GM13976 (cell line): ENCODE data around the gene ZNF75A.

Experiments used
- DNase-seq: peaks from one replicate; pipeline ENCODE4 v3.0.0; 2012; ENCODE audit warnings: low spot score
- CTCF ChIP-seq: IDR thresholded peaks from 2 replicates; pipeline ENCODE4 v1.5.1; 2012; ENCODE audit warnings: borderline replicate concordance, mild to moderate bottlenecking; ENCODE audit not compliant: insufficient read depth; ENCODE audit errors: extremely low read depth, missing control alignments, control extremely low read depth
- in situ Hi-C: fragments of 300-500 bp; cut with MboI; formaldehyde crosslinking; loops from one replicate; pipeline ENCODE4 v1.12.0; 2022; ENCODE audit warnings: low sequenced_read_pairs, mixed read lengths, inconsistent platforms; ENCODE audit not compliant: unreplicated experiment

Gene ZNF75A

GRCh38 chr16:3363793-3364192, 58.5 kb downstream of the ZNF75A start:
- DNase-seq = no peak
- in situ Hi-C loops = no loop called here
- TF ChIP-seq CTCF = no peak

- no peak for TF ChIP-seq CTCF
- in situ Hi-C loops = no loop called here
- peak; percentile 80 for DNase-seq
These were observed 59.6 kb downstream of the ZNF75A start for GRCh38 chr16:3364774-3365427.
